GM12872 (cell line): ENCODE results near the gene SGPL1.

ENCODE experiments used
- CTCF ChIP-seq: IDR thresholded peaks from 3 replicates; pipeline ENCODE4 v1.5.1; 2011; ENCODE audit warnings: low read depth, mild to moderate bottlenecking, low read length, moderate library complexity; ENCODE audit not compliant: insufficient read depth

SGPL1 gene

GRCh38 chr10:70891627-70892026 is 75.9 kb downstream of the SGPL1 start:
- no peak for TF ChIP-seq CTCF

- no peak for TF ChIP-seq CTCF
Measured at GRCh38 chr10:70892631-70893030, 76.9 kb downstream of the SGPL1 start.

- TF ChIP-seq CTCF: 0 out of 3 replicates have a peak, but pooled peaks have one; percentile 15
Measured at GRCh38 chr10:70893227-70894006, 77.7 kb downstream of the SGPL1 start.

GRCh38 chr10:70894416-70894815 is 78.7 kb downstream of the SGPL1 start:
- TF ChIP-seq CTCF: no peak

- TF ChIP-seq CTCF: no peak
Measured at GRCh38 chr10:70896551-70896950, 80.8 kb downstream of the SGPL1 start.

- TF ChIP-seq CTCF: no peak
Measured at GRCh38 chr10:70898687-70899086, 82.9 kb downstream of the SGPL1 start.

- no peak for TF ChIP-seq CTCF
Measured at GRCh38 chr10:70899096-70899495, 83.3 kb downstream of the SGPL1 start.
